ENCODE data around the gene ASB2. TPM values are rescaled to one million over a fixed set of nuclear protein-coding genes. Genes with fewer than 3 reads are reported as not detected.

Gene ASB2
- polyA plus RNA-seq, 4 donors, result 0.30 to 0.58 (median 0.40) TPM

- peak in 1 of 4 donors; percentile 65 for DNase-seq (ENCODE audit: low read depth in 4 of 4, low spot score in 3 of 4)
These were observed 25.4 kb upstream of the ASB2 start for GRCh38 chr14:94001501-94002396.

GRCh38 chr14:94001016-94001415 is 24.6 kb upstream of the ASB2 start:
- DNase-seq (ENCODE audit: low read depth in 4 of 4, low spot score in 3 of 4), result no peak

- DNase-seq (ENCODE audit: low read depth in 4 of 4, low spot score in 3 of 4), result no peak
These were observed 23.9 kb upstream of the ASB2 start for GRCh38 chr14:94000267-94000666.

DNA sequence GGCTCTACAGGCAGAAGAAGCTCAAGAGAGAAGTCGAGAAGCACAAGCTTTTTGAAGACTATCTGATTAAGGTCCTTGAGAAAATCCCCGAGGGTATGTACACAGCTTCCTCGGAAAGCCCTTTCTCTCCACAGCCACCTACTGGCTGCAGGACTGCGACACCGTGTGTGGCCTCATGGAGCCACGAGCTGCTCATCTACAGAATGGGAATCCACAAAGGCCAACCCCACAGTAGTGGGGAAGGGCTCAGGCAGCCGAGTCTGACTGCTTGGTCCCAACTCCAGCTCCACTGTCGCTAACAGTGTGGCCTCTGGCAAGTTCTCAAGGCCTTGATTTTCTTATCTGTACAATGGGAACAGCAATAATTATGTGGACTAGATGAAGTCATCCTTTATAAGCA is 23.2 kb upstream of the ASB2 start:
- no peak for DNase-seq (ENCODE audit: low read depth in 4 of 4, low spot score in 3 of 4)

DNA sequence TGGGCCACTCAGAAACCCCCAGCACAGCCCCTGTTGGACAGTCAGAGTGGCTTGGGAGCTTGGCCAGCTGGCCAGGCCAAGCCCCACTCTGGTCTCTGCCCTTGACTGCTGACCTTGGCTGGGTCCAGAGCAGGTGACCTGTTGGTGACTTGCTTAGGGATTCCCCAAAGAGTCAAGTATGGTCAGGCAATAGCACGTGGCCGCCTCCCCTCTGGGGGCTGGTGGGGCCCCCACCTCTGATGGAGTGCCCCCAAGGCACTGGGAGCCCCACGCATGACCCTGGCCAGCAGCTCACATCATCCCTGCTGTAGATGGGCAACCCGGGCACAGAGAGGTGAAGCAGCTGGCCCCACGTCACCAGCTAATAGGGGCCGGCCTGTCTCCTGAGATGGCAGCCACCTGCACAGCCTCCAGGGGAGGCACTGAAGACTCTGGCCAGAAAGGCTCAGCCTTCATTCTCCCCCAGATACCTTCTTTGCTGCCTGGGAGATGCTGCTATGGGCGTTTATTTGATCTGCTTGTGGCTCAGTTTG is 22.6 kb upstream of the ASB2 start:
- DNase-seq (ENCODE audit: low read depth in 4 of 4, low spot score in 3 of 4), result no peak

- no peak for DNase-seq (ENCODE audit: low read depth in 4 of 4, low spot score in 3 of 4)
These were observed 21.8 kb upstream of the ASB2 start for GRCh38 chr14:93997916-93998870.

GRCh38 chr14:93997082-93997481 is 20.7 kb upstream of the ASB2 start, which contains the start of gene CCDC197:
Gene CCDC197, plus strand, starts transcription at chr14:93997301. Its CDS starts 831 bp downstream, at chr14:93998132.
- DNase-seq (ENCODE audit: low read depth in 4 of 4, low spot score in 3 of 4), result no peak

GRCh38 chr14:93996130-93996695 is 19.8 kb upstream of the ASB2 start:
- no peak for DNase-seq (ENCODE audit: low read depth in 4 of 4, low spot score in 3 of 4)

GRCh38 chr14:93994919-93995682 is 18.7 kb upstream of the ASB2 start:
- no peak for DNase-seq (ENCODE audit: low read depth in 4 of 4, low spot score in 3 of 4)

DNA sequence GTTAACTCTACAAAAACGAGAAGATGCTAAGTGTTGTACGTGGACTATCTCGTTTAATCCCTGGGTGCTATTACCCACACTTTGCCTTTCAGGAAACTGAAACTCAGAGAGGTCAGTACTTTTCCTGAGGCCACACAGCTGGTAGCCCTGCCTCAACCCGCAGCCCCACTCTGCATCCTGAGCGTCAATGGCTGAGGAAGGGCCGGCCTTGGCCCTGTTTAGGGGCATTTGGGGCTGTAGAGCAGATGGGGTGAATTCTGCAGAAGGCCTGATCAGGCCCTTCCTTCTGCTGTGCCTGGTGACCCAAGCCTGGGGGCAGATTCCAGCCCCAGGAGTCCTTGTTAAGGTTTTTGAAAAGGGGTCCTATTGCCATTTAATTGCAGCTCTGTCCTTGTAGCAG is 17.0 kb upstream of the ASB2 start:
- DNase-seq (ENCODE audit: low read depth in 4 of 4, low spot score in 3 of 4), result no peak

- DNase-seq (ENCODE audit: low read depth in 4 of 4, low spot score in 3 of 4), result no peak
These were observed 15.3 kb upstream of the ASB2 start for GRCh38 chr14:93991649-93992048.

GRCh38 chr14:93991212-93991611 is 14.8 kb upstream of the ASB2 start:
- no peak for DNase-seq (ENCODE audit: low read depth in 4 of 4, low spot score in 3 of 4)

GRCh38 chr14:93989939-93990338 is 13.6 kb upstream of the ASB2 start:
- DNase-seq (ENCODE audit: low read depth in 4 of 4, low spot score in 3 of 4), result no peak

GRCh38 chr14:93987815-93988476 is 11.6 kb upstream of the ASB2 start:
- no peak for DNase-seq (ENCODE audit: low read depth in 4 of 4, low spot score in 3 of 4)

- DNase-seq (ENCODE audit: low read depth in 4 of 4, low spot score in 3 of 4), result no peak
These were observed 11.0 kb upstream of the ASB2 start for GRCh38 chr14:93987376-93987775.

GRCh38 chr14:93986955-93987354 is 10.6 kb upstream of the ASB2 start:
- no peak for DNase-seq (ENCODE audit: low read depth in 4 of 4, low spot score in 3 of 4)

- no peak for DNase-seq (ENCODE audit: low read depth in 4 of 4, low spot score in 3 of 4)
These were observed 8.6 kb upstream of the ASB2 start for GRCh38 chr14:93984987-93985410.

GRCh38 chr14:93984070-93984469 is 7.7 kb upstream of the ASB2 start:
- DNase-seq (ENCODE audit: low read depth in 4 of 4, low spot score in 3 of 4), result no peak

GRCh38 chr14:93982230-93983007 is 6.0 kb upstream of the ASB2 start:
- DNase-seq (ENCODE audit: low read depth in 4 of 4, low spot score in 3 of 4), result no peak

All from right renal pelvis (tissue), 4 donors.